Stimulated activated naive B cell treated with anti-CD40 and anti-IgM and Interleukin-4, amounts not matched to agents 10 μg/mL and 1 μg/mL and 100 μg/mL, for 72 hours (primary cell): ENCODE measurements around the gene CDH11.

Experiments
- ATAC-seq, 2 donors: fragments of 150-1000 bp; cut with Tn5 transposase; replicated peaks; 2 replicates each; pipeline ENCODE4 v1.10.0; 2021; ENCODE audit warnings: moderate library complexity in 1 of 2
- DNase-seq: peaks from one replicate; pipeline ENCODE4 v3.0.0; 2021
- H3K27ac Mint-ChIP-seq: one replicate; pipeline ENCODE4 v1.8.0; 2022; ENCODE audit warnings: mild to moderate bottlenecking, mixed read lengths
- H3K27me3 Mint-ChIP-seq, 2 donors: one replicate each; pipeline ENCODE4 v1.8.0; 2022; ENCODE audit warnings: mixed read lengths in 2 of 2
- H3K36me3 Mint-ChIP-seq, 2 donors: one replicate each; pipeline ENCODE4 v1.8.0; 2022; ENCODE audit warnings: mixed read lengths in 2 of 2, mild to moderate bottlenecking in 1 of 2
- H3K4me1 Mint-ChIP-seq, 2 donors: one replicate each; pipeline ENCODE4 v1.8.0; 2022; ENCODE audit warnings: mixed read lengths in 2 of 2, mild to moderate bottlenecking in 1 of 2
- H3K4me3 Mint-ChIP-seq, 2 donors: one replicate each; pipeline ENCODE4 v1.8.0; 2022; ENCODE audit warnings: mild to moderate bottlenecking in 2 of 2, mixed read lengths in 2 of 2, moderate library complexity in 1 of 2
- H3K9me3 Mint-ChIP-seq, 2 donors: one replicate each; pipeline ENCODE4 v1.8.0; 2022; ENCODE audit warnings: mixed read lengths in 2 of 2, mild to moderate bottlenecking in 1 of 2

CDH11 gene

GRCh38 chr16:65010125-65010524 lies 111.7 kb downstream of the CDH11 start:
- H3K36me3 Mint-ChIP-seq = no peaks in the 10 kb centered on the region
- H3K4me3 Mint-ChIP-seq = no peak overlapping the region
- no peak overlapping the region for H3K27ac Mint-ChIP-seq
- H3K4me1 Mint-ChIP-seq = no peaks in the 10 kb centered on the region
- ATAC-seq (no peak), DNase-seq (no peak)
- peaks cover 3 to 7% of the 10 kb centered on the region in 2 donors for H3K9me3 Mint-ChIP-seq
- no peaks in the 10 kb centered on the region for H3K27me3 Mint-ChIP-seq

- Mint-ChIP-seq H3K27ac (no peak overlapping the region), H3K27me3 (no peaks in the 10 kb centered on the region)
- ATAC-seq = no peak
Observed at GRCh38 chr16:65005696-65006095, 116.2 kb downstream of the CDH11 start.

DNA sequence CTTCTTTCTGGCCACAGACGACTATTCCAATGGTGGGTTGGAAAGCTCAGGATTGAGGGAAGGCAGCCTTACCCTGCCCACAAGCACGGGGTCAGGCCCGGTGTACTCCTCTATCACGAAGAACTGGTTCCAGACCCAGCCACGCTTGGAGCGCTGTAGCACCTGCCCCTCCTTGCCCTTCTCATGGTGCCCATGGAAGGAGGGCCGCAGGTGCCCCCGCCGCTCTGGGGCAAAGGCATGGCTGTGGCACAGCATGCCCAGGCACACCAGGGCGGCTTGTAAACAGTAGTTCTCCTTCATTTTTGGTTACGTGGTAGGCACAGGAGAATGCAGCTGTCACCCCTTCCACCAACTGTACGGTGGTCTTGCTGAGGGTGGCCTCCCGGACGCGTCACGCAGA lies 117.3 kb downstream of the CDH11 start:
- Mint-ChIP-seq H3K27me3 (no peaks in the 10 kb centered on the region), H3K36me3 (no peaks in the 10 kb centered on the region), H3K27ac (no peak overlapping the region), H3K9me3 (peaks cover 0 to 3% of the 10 kb centered on the region in 2 donors), H3K4me3 (no peak overlapping the region), H3K4me1 (no peaks in the 10 kb centered on the region)
- DNase-seq (no peak), ATAC-seq (no peak)

More at GRCh38 chr16:65005696-65006095, 116.2 kb downstream of the CDH11 start:
- no peak overlapping the region for H3K4me3 Mint-ChIP-seq
- H3K36me3 Mint-ChIP-seq = no peaks in the 10 kb centered on the region
- no peak for DNase-seq
- no peaks in the 10 kb centered on the region for H3K4me1 Mint-ChIP-seq
- H3K9me3 Mint-ChIP-seq = peaks cover 0 to 3% of the 10 kb centered on the region in 2 donors

DNA sequence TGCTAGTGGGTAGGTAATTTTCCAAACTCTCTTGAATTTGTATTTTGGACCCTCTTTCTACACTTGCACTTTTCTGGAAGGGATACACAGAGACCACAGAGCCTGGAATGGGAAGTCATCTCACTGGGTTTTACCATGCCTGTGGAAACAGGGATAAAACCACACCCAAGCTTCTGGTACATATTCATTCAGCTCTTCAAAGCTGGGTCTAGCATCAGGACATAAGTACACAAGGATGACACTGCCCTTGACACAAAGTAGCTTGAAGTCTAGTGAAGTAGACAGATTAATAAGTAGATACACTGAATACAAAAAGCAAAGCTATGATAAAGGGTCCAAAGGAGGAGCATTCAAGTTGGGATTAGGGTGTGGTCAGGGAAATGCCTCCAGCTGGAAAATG lies 118.2 kb downstream of the CDH11 start:
- DNase-seq (no peak), ATAC-seq (no peak)
- Mint-ChIP-seq H3K27ac (no peak overlapping the region), H3K27me3 (no peaks in the 10 kb centered on the region), H3K36me3 (no peaks in the 10 kb centered on the region), H3K9me3 (peaks cover 0 to 5% of the 10 kb centered on the region in 2 donors), H3K4me1 (no peaks in the 10 kb centered on the region), H3K4me3 (no peak overlapping the region)

DNA sequence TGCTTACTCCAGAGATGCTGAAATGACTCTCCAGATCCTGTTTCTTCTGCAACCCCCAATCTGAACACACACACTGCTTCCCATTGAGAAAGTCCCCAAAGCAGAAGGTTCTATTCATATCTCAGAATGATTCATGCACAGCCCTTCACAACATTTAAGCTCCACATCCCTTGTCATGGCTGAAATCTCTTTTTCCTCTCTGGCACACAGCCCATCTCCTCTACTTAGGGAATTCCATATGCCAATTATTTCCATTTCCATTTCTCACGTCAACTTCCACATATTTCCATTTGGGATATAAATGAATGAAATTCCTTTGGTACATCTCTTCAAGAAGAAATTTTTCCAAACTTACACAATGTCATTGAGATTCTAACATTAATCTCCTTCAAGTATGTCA lies 119.6 kb downstream of the CDH11 start:
- H3K4me3 Mint-ChIP-seq = no peak overlapping the region
- no peaks in the 10 kb centered on the region for H3K36me3 Mint-ChIP-seq
- peaks cover 0 to 5% of the 10 kb centered on the region in 2 donors for H3K9me3 Mint-ChIP-seq
- no peaks in the 10 kb centered on the region for H3K4me1 Mint-ChIP-seq
- H3K27ac Mint-ChIP-seq = no peak overlapping the region
- no peaks in the 10 kb centered on the region for H3K27me3 Mint-ChIP-seq
- DNase-seq = no peak
- ATAC-seq = no peak

DNA sequence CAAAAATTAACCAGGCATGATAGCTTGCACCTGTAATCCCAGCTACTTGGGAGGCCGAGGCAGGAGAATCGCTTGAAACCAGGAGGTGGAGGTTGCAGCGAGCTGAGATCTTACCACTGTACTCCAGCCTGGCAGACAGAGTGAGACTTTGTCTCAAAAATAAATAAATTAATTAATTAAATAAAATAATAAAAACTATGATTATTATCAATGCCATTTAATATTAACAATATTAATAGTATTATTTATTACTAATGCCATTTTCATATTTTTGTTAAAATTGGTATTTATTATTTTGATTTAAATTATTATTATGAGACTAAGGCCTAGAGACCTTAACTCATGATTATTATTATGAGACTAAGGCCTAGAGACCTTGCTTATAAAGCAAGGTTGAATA lies 121.2 kb downstream of the CDH11 start:
- Mint-ChIP-seq H3K9me3 (peaks cover 0 to 2% of the 10 kb centered on the region in 2 donors), H3K27me3 (no peaks in the 10 kb centered on the region), H3K4me1 (no peaks in the 10 kb centered on the region), H3K4me3 (no peak overlapping the region), H3K27ac (no peak overlapping the region), H3K36me3 (no peaks in the 10 kb centered on the region)
- no peak for DNase-seq
- no peak for ATAC-seq

- H3K27ac Mint-ChIP-seq = no peak overlapping the region
- H3K4me3 Mint-ChIP-seq = no peak overlapping the region
- peaks cover 0 to 2% of the 10 kb centered on the region in 2 donors for H3K9me3 Mint-ChIP-seq
- no peaks in the 10 kb centered on the region for H3K4me1 Mint-ChIP-seq
- H3K36me3 Mint-ChIP-seq = no peaks in the 10 kb centered on the region
- DNase-seq (no peak), ATAC-seq (no peak)
- H3K27me3 Mint-ChIP-seq = no peaks in the 10 kb centered on the region
Observed at GRCh38 chr16:64997751-64998150, 124.1 kb downstream of the CDH11 start.

DNA sequence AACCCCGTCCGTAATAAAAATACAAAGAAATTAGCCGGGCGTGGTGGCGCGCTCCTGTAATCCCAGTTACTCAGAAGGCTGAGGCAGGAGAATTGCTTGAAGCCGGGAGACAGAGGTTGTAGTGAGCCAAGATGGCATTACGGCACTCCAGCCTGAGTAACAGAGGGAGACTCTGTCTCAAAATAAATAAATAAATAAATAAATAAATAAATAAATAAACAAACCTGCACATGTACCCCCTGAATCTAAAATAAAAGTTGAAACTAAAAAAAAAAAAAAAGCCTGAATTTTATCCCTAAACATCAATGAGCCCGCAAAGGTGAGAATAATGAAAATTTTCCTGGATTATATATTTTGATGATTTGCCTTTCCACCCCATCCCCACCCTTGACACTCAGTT lies 124.7 kb downstream of the CDH11 start:
- Mint-ChIP-seq H3K27me3 (no peaks in the 10 kb centered on the region), H3K4me3 (no peak overlapping the region), H3K4me1 (no peaks in the 10 kb centered on the region), H3K27ac (no peak overlapping the region), H3K36me3 (no peaks in the 10 kb centered on the region), H3K9me3 (peaks cover 0 to 2% of the 10 kb centered on the region in 2 donors)
- DNase-seq (no peak), ATAC-seq (no peak)

GRCh38 chr16:64996641-64997040 lies 125.2 kb downstream of the CDH11 start:
- Mint-ChIP-seq H3K4me3 (no peak overlapping the region), H3K27me3 (no peaks in the 10 kb centered on the region), H3K9me3 (peaks cover 0 to 2% of the 10 kb centered on the region in 2 donors), H3K27ac (no peak overlapping the region), H3K36me3 (no peaks in the 10 kb centered on the region), H3K4me1 (no peaks in the 10 kb centered on the region)
- ATAC-seq (no peak), DNase-seq (no peak)

- Mint-ChIP-seq H3K27me3 (no peaks in the 10 kb centered on the region), H3K4me3 (no peak overlapping the region), H3K4me1 (no peaks in the 10 kb centered on the region), H3K9me3 (peaks cover 4 to 7% of the 10 kb centered on the region in 2 donors), H3K36me3 (no peaks in the 10 kb centered on the region), H3K27ac (no peak overlapping the region)
- DNase-seq (no peak), ATAC-seq (no peak)
Observed at GRCh38 chr16:64993464-64993863, 128.4 kb downstream of the CDH11 start.

GRCh38 chr16:64991001-64991400 lies 130.9 kb downstream of the CDH11 start:
- Mint-ChIP-seq H3K27me3 (no peaks in the 10 kb centered on the region), H3K9me3 (peaks cover 7% of the 10 kb centered on the region in 2 donors), H3K4me3 (no peak overlapping the region), H3K4me1 (no peaks in the 10 kb centered on the region), H3K27ac (no peak overlapping the region), H3K36me3 (no peaks in the 10 kb centered on the region)
- ATAC-seq (no peak), DNase-seq (no peak)

GRCh38 chr16:64990101-64990500 lies 131.8 kb downstream of the CDH11 start:
- no peak for DNase-seq
- Mint-ChIP-seq H3K9me3 (peaks cover 7% of the 10 kb centered on the region in 2 donors), H3K4me3 (no peak overlapping the region), H3K36me3 (no peaks in the 10 kb centered on the region), H3K4me1 (no peaks in the 10 kb centered on the region), H3K27ac (no peak overlapping the region), H3K27me3 (no peaks in the 10 kb centered on the region)
- no peak for ATAC-seq

DNA sequence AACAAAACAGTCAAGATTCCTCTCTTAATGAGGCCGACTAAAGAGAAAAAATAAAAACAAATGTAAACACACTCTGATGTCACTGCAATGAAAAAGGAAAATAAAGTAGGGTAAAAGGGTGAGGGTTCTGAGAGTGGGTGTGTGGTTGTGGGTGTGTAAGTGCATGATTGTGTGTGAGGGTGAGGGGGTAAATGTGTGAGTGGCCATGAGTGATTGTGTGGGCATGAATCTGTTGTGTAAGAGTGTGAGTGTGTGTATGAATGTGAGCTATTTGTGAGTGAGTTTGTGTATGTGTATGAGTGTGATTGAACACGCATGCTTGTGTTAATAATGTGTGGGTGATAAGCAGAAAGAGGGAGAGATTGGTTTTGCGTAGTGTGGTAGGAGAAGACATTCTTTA lies 132.8 kb downstream of the CDH11 start:
- Mint-ChIP-seq H3K4me1 (no peaks in the 10 kb centered on the region), H3K27ac (no peak overlapping the region), H3K9me3 (peaks cover 7% of the 10 kb centered on the region in 2 donors), H3K36me3 (no peaks in the 10 kb centered on the region), H3K27me3 (no peaks in the 10 kb centered on the region), H3K4me3 (no peak overlapping the region)
- ATAC-seq (no peak), DNase-seq (no peak)

DNA sequence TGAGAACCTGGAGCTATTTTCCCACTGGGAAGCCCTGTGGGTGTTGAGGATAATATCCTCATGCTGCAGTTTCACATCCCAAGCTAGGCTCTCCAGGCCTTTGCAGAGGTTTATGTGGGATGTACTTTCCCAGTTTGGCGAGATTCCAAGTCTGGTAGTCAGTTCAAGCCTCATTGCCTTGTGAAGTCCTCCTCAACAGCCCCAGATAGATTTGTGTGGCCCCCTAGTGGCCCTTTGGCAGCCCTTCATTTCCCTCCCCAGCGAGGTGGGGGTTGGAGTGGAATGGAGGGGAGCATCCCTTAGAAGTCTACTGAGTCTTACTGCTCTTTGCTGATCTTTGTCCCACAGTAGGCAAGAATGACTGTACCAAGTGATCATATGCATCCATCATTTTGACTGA lies 137.9 kb downstream of the CDH11 start:
- H3K9me3 Mint-ChIP-seq = peaks cover under 1 to 8% of the 10 kb centered on the region in 2 donors
- DNase-seq (no peak), ATAC-seq (peak in 1 of 2 donors; percentile 52)
- H3K27me3 Mint-ChIP-seq = no peaks in the 10 kb centered on the region
- H3K4me3 Mint-ChIP-seq = no peak overlapping the region
- H3K27ac Mint-ChIP-seq = no peak overlapping the region
- H3K4me1 Mint-ChIP-seq = no peaks in the 10 kb centered on the region
- no peaks in the 10 kb centered on the region for H3K36me3 Mint-ChIP-seq

DNA sequence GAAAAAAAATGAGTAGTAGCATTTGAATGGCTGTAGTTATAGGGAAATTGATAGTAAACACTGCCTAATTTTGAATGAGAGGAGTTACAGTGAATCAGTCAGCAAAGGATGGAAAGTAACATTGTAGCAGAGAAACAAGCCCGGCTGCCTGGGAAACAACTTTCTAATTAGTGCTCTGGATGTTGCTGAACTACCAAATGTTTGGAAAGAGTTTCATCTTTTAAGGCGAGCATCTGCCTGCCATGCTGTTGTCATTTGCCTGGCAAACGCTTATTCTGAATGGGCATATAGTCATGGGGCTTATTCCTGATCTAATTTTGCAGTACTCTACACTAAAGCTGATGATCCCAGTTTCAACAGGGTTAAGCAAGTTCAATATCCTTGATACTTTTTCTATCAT lies 138.6 kb downstream of the CDH11 start:
- Mint-ChIP-seq H3K36me3 (no peaks in the 10 kb centered on the region), H3K27ac (no peak overlapping the region), H3K4me1 (no peaks in the 10 kb centered on the region), H3K27me3 (no peaks in the 10 kb centered on the region), H3K4me3 (no peak overlapping the region), H3K9me3 (peaks cover 0 to 8% of the 10 kb centered on the region in 2 donors)
- no peak for ATAC-seq
- no peak for DNase-seq

DNA sequence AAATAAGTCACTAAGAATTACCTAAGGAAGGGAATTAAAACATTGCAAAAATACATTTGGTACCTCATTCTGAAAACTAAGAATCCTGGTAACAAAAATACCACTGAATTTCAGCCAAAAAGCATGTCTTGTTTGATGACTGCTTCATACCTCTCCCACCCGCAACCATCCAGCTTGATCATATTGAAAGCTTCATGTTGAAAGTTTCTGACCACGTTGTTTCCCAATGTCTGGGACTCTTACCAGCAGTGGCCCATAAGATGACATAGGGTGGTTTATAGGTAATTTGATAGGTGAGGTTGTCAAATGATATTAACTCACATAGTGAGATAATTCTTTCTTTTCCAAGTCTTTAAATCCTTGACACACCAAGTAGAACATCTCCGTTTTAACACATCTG lies 139.3 kb downstream of the CDH11 start:
- ATAC-seq (no peak), DNase-seq (no peak)
- H3K27me3 Mint-ChIP-seq = no peaks in the 10 kb centered on the region
- H3K27ac Mint-ChIP-seq = no peak overlapping the region
- no peak overlapping the region for H3K4me3 Mint-ChIP-seq
- H3K9me3 Mint-ChIP-seq = peaks cover 0 to 4% of the 10 kb centered on the region in 2 donors
- no peaks in the 10 kb centered on the region for H3K4me1 Mint-ChIP-seq
- H3K36me3 Mint-ChIP-seq = no peaks in the 10 kb centered on the region
